DOHH2 (cell line): Measurements from ENCODE around the gene PSEN2.

Experiments used
- H3F3A ChIP-seq: fragments of 200-600 bp; sonication (generic), shearing (Covaris generic); 2 replicates; pipeline ENCODE4 v1.6.0; 2016; ENCODE audit warnings: antibody characterized with exemption, mild to moderate bottlenecking; ENCODE audit not compliant: control insufficient read depth, insufficient read depth
- H3K27ac ChIP-seq: fragments of 200-600 bp; sonication (generic); 2 replicates; pipeline ENCODE4 v1.5.1; 2014; ENCODE audit warnings: low read depth, mild to moderate bottlenecking, low read length, moderate library complexity
- H3K27me3 ChIP-seq: fragments of 200-600 bp; sonication (generic); 2 replicates; pipeline ENCODE4 v1.6.1; 2014; ENCODE audit warnings: mild to moderate bottlenecking, low read length, mixed read lengths; ENCODE audit not compliant: control insufficient read depth
- H3K36me3 ChIP-seq: fragments of 200-600 bp; sonication (generic); 2 replicates; pipeline ENCODE4 v1.6.1; 2014; ENCODE audit warnings: mild to moderate bottlenecking, low read length, moderate library complexity, mixed read lengths; ENCODE audit not compliant: control insufficient read depth
- H3K4me1 ChIP-seq: fragments of 200-600 bp; sonication (generic); 2 replicates; pipeline ENCODE4 v1.6.1; 2014; ENCODE audit warnings: mild to moderate bottlenecking, low read length, mixed read lengths; ENCODE audit not compliant: control insufficient read depth
- H3K4me2 ChIP-seq: fragments of 200-600 bp; sonication (generic); 2 replicates; pipeline ENCODE4 v1.6.0; 2014; ENCODE audit warnings: mild to moderate bottlenecking, low read length, moderate library complexity
- H3K4me3 ChIP-seq: fragments of 200-600 bp; sonication (generic); 2 replicates; pipeline ENCODE4 v1.5.1; 2014; ENCODE audit warnings: mild to moderate bottlenecking, low read length, mixed read lengths
- H3K79me2 ChIP-seq: fragments of 200-600 bp; sonication (generic); 2 replicates; pipeline ENCODE4 v1.6.1; 2014; ENCODE audit warnings: mild to moderate bottlenecking, low read length, mixed read lengths; ENCODE audit not compliant: control insufficient read depth
- H3K9me2 ChIP-seq: fragments of 200-600 bp; sonication (generic); replicated peaks from 2 replicates; pipeline ENCODE4 v1.6.1; 2014; ENCODE audit warnings: mild to moderate bottlenecking, low read length, mixed read lengths; ENCODE audit not compliant: control insufficient read depth
- H3K9me3 ChIP-seq: fragments of 200-600 bp; sonication (generic); 2 replicates; pipeline ENCODE4 v1.6.1; 2014; ENCODE audit warnings: antibody characterized with exemption, low read length, mixed read lengths; ENCODE audit not compliant: control insufficient read depth, insufficient read depth
- H4K20me1 ChIP-seq: fragments of 200-600 bp; sonication (generic); 2 replicates; pipeline ENCODE4 v1.6.0; 2014; ENCODE audit warnings: low read depth, mild to moderate bottlenecking, antibody characterized with exemption, low read length, moderate library complexity; ENCODE audit not compliant: control insufficient read depth, insufficient read depth
- EZH2phosphoT487 ChIP-seq: fragments of 200-600 bp; sonication (generic); IDR thresholded peaks from 2 replicates; pipeline ENCODE4 v1.6.1; 2017; ENCODE audit warnings: borderline replicate concordance, mild to moderate bottlenecking, antibody characterized with exemption, low read length, moderate library complexity, mixed read lengths
- TF ChIP-seq, protein P1 (sequence below): fragments of 200-600 bp; sonication (generic); IDR thresholded peaks from one replicate; pipeline ENCODE4 v1.5.1; 2014; ENCODE audit warnings: antibody characterized with exemption, mild to moderate bottlenecking, low read depth, low read length; ENCODE audit not compliant: poor library complexity, severe bottlenecking

The PSEN2 gene

DNA sequence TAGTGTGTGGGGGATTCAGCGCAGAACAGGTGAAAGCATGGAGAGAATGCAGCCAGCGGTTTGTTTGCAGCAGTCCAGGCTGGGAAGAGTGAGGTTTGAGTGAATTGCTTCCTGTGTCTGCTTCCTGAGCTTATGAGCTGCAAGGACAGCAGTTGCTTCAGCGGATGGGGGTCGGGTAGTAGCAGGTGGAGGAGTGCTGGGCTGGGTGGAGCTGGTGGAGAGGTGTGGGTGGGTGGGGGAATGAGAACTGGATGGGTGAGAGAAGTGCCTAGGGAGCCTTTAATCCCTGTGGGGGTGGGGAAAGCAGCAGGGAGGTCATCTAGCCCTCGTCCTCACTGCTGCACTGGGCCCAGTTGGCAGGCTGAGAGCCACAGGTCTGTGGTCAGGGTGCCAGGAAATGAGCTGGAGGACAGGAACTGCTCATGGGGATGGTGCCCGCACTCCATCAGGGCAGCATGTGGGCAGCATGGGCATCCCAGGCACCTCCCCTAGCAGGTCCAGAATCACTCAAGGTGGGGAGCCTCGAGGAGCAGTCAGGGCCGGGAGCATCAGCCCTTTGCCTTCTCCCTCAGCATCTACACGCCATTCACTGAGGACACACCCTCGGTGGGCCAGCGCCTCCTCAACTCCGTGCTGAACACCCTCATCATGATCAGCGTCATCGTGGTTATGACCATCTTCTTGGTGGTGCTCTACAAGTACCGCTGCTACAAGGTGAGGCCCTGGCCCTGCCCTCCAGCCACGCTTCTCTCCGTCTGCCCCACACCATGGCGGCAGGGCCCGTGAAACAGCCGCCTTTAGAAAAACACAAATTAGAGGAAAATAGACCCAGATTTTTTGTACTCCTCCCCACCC lies 14.8 kb downstream of the PSEN2 start:
- peak overlapping the region; percentile 49 for H3K4me2 ChIP-seq
- H3K4me1 ChIP-seq: peaks cover 47% of the 10 kb centered on the region

DNA sequence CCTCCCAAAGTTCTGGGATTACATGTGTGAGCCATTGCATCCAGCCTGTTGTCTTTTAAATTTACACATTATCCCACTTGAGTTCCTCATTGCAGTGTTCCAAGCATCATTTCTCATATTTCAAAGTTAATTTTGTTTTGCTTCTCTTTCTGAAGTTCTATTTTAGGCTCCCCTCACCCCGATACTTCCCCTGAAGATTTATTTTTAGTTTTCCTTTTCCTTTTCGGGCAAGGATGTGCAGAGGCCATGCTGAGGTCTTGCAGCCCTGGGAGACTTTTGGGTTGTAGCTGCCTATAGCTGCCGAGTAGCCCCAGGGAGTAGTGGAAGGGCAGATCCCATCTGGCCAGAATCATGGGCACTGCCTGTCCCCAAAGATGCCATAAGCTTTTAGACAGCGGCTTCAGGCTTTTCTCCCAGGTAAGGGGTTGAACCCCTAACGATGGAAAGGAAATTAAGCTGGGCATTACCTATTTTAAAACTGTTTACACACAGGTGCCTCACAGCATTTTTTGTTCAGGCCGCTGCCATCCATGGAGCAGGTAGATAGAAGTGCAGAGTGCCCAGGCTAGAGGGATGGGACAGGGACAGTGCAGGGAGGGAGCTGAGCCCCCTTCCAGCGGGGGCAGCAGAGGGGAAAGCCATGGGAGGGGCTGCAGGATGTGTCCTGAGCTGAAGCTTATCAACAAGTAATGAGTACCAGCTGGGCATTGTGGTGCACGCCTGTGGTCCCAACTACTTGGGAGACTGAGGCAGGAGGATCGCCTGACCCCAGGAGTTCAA lies 15.9 kb downstream of the PSEN2 start:
- Histone ChIP-seq H3K4me3 (peak overlapping the region; percentile 43), H3K4me2 (peak overlapping the region; percentile 49), H3K27ac (peak overlapping the region; percentile 5; the same call in 1 of the 2 replicates), H4K20me1 (no peaks in the 10 kb centered on the region), H3F3A (no peaks in the 10 kb centered on the region), H3K36me3 (no peaks in the 10 kb centered on the region), H3K9me2 (no peaks in the 10 kb centered on the region), H3K79me2 (no peaks in the 10 kb centered on the region), H3K4me1 (peaks cover 47% of the 10 kb centered on the region), H3K9me3 (no peaks in the 10 kb centered on the region), H3K27me3 (no peaks in the 10 kb centered on the region)
- TF ChIP-seq EZH2phosphoT487: no peak
- TF ChIP-seq, protein P1, sequence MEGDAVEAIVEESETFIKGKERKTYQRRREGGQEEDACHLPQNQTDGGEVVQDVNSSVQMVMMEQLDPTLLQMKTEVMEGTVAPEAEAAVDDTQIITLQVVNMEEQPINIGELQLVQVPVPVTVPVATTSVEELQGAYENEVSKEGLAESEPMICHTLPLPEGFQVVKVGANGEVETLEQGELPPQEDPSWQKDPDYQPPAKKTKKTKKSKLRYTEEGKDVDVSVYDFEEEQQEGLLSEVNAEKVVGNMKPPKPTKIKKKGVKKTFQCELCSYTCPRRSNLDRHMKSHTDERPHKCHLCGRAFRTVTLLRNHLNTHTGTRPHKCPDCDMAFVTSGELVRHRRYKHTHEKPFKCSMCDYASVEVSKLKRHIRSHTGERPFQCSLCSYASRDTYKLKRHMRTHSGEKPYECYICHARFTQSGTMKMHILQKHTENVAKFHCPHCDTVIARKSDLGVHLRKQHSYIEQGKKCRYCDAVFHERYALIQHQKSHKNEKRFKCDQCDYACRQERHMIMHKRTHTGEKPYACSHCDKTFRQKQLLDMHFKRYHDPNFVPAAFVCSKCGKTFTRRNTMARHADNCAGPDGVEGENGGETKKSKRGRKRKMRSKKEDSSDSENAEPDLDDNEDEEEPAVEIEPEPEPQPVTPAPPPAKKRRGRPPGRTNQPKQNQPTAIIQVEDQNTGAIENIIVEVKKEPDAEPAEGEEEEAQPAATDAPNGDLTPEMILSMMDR: no peak

More for the DNA sequence above, 14.8 kb downstream of the PSEN2 start:
- H4K20me1 ChIP-seq: no peaks in the 10 kb centered on the region
- H3K36me3 ChIP-seq: no peaks in the 10 kb centered on the region
- H3K27ac ChIP-seq: no peak overlapping the region
- H3K9me3 ChIP-seq: no peaks in the 10 kb centered on the region
- peak overlapping the region; percentile 43; the same call in 1 of the 2 replicates for H3K4me3 ChIP-seq
- H3K79me2 ChIP-seq: no peaks in the 10 kb centered on the region
- H3F3A ChIP-seq: no peaks in the 10 kb centered on the region
- TF ChIP-seq EZH2phosphoT487: no peak
- TF ChIP-seq, protein P1: no peak
- no peaks in the 10 kb centered on the region for H3K9me2 ChIP-seq
- H3K27me3 ChIP-seq: no peaks in the 10 kb centered on the region

DNA sequence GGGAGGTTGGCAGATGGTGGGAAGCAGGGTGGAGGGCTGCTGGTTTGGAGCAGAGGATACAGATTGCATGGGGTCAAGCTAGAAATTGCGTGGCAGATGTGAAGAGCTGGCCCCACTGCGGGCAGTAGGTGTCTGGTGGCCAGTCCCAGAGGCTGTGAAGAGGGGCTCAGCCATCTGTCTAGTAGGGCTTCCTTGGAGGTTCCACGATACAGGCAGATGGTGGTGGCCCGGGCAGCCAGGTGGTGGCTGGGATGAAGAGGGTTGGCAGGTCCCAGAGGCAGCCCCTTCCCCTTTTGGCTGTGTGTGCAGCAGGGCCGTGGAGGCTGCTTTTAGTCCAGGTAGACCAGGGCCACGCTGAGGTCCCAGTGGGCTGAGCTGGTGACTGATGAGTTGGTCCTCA lies 16.6 kb downstream of the PSEN2 start:
- no peak overlapping the region for H3K27ac ChIP-seq
- no peaks in the 10 kb centered on the region for H3K79me2 ChIP-seq
- H3K36me3 ChIP-seq: no peaks in the 10 kb centered on the region
- no peak for TF ChIP-seq EZH2phosphoT487
- TF ChIP-seq, protein P1: no peak
- H3K4me2 ChIP-seq: no peak overlapping the region
- H3K4me1 ChIP-seq: peaks cover 47% of the 10 kb centered on the region
- no peaks in the 10 kb centered on the region for H3K27me3 ChIP-seq
- no peaks in the 10 kb centered on the region for H3F3A ChIP-seq
- no peaks in the 10 kb centered on the region for H4K20me1 ChIP-seq
- H3K9me3 ChIP-seq: no peaks in the 10 kb centered on the region
- no peaks in the 10 kb centered on the region for H3K9me2 ChIP-seq
- no peak overlapping the region for H3K4me3 ChIP-seq
